Upper lobe of left lung (tissue), 4 donors: ENCODE data around the gene SEPHS2.

ENCODE experiments used
- POLR2AphosphoS5 ChIP-seq, 2 donors: sonication (generic); formaldehyde crosslinking; IDR thresholded peaks; one replicate each; pipeline ENCODE4 v1.5.1; 2017; ENCODE audit warnings: antibody characterized with exemption in 2 of 2
- TF ChIP-seq, protein P1 (sequence below), 6 experiments: fragments of 450-650 bp in 4 of 6; fragments of 200-600 bp in 2 of 6; sonication (generic) in 2 of 6; IDR thresholded peaks; one replicate each; pipeline ENCODE4 v1.5.1; 2016 to 2019; ENCODE audit warnings: antibody characterized with exemption in 6 of 6

DNA sequence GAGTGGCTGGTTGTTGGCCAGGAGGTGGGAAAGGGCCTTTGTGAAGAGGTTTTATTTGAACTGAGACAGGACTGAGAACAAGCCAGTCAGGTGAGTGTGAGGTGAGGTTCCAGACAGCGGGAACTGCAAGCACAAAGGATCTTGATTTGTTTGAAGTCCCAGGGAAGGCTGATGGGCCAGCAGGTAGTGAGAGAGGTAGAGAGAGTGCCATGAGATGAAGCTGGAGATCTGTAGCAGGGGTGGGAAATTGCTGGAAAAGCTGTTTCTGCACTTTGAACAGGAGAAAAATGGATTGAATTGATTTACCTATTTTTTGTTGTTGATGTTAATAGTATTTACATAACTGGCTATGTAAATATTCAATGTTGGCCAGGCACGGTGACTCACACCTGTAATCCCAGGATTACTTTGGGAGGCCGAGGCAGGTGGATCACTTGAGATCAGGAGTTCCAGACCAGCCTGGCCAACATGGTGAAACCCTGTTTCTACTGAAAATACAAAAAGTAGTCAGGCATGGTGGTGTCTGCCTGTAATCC lies 8.1 kb downstream of the SEPHS2 start:
- TF ChIP-seq, protein P1, sequence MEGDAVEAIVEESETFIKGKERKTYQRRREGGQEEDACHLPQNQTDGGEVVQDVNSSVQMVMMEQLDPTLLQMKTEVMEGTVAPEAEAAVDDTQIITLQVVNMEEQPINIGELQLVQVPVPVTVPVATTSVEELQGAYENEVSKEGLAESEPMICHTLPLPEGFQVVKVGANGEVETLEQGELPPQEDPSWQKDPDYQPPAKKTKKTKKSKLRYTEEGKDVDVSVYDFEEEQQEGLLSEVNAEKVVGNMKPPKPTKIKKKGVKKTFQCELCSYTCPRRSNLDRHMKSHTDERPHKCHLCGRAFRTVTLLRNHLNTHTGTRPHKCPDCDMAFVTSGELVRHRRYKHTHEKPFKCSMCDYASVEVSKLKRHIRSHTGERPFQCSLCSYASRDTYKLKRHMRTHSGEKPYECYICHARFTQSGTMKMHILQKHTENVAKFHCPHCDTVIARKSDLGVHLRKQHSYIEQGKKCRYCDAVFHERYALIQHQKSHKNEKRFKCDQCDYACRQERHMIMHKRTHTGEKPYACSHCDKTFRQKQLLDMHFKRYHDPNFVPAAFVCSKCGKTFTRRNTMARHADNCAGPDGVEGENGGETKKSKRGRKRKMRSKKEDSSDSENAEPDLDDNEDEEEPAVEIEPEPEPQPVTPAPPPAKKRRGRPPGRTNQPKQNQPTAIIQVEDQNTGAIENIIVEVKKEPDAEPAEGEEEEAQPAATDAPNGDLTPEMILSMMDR (IDR thresholded peaks at IDR 0.05): no peak
- TF ChIP-seq POLR2AphosphoS5 (IDR thresholded peaks at IDR 0.05): no peak
